HG02571 (cell line): Measurements from ENCODE around the gene RSPO1.
"Not testable (repeated sequence)": the region's sequence is repeated elsewhere in the genome, so short reads cannot be mapped to it uniquely, and the experiment has no call there.

Experiments
- ATAC-seq: cut with Tn5 transposase; IDR thresholded peaks from one replicate; pipeline ENCODE4 v1.9.1; 2021; ENCODE audit warnings: mild to moderate bottlenecking, moderate library complexity; ENCODE audit not compliant: unreplicated experiment

Gene RSPO1

GRCh38 chr1:37634244-37634991 is at the start of gene RSPO1:
Gene RSPO1, minus strand, starts transcription at chr1:37634892. Its CDS starts 5,231 bp downstream, at chr1:37629661.
- ATAC-seq: no peak

- not testable (repeated sequence) for ATAC-seq
Observed at GRCh38 chr1:37684182-37684581, 49.5 kb upstream of the RSPO1 start.

GRCh38 chr1:37682334-37682987 is 47.8 kb upstream of the RSPO1 start:
- ATAC-seq: no peak

GRCh38 chr1:37680933-37681332 is 46.2 kb upstream of the RSPO1 start:
- no peak for ATAC-seq

- no peak for ATAC-seq
Observed at GRCh38 chr1:37677808-37678207, 43.1 kb upstream of the RSPO1 start.

GRCh38 chr1:37677143-37677439 is 42.4 kb upstream of the RSPO1 start:
- ATAC-seq: no peak

- no peak for ATAC-seq
Observed at GRCh38 chr1:37676281-37677142, 41.8 kb upstream of the RSPO1 start.

- ATAC-seq: no peak
Observed at GRCh38 chr1:37673920-37674319, 39.2 kb upstream of the RSPO1 start.

GRCh38 chr1:37672136-37672870 is 37.6 kb upstream of the RSPO1 start:
- no peak for ATAC-seq

- no peak for ATAC-seq
Observed at GRCh38 chr1:37671261-37671660, 36.6 kb upstream of the RSPO1 start.

- no peak for ATAC-seq
Observed at GRCh38 chr1:37670133-37670532, 35.4 kb upstream of the RSPO1 start.

GRCh38 chr1:37667023-37667671 is 32.5 kb upstream of the RSPO1 start:
- ATAC-seq: no peak

GRCh38 chr1:37666241-37666867 is 31.7 kb upstream of the RSPO1 start:
- no peak for ATAC-seq

GRCh38 chr1:37663426-37664000 is 28.8 kb upstream of the RSPO1 start:
- no peak for ATAC-seq

- ATAC-seq: no peak
Observed at GRCh38 chr1:37662031-37662755, 27.5 kb upstream of the RSPO1 start.

GRCh38 chr1:37661401-37661800 is 26.7 kb upstream of the RSPO1 start:
- no peak for ATAC-seq

GRCh38 chr1:37660664-37661063 is 26.0 kb upstream of the RSPO1 start:
- ATAC-seq: no peak

- no peak for ATAC-seq
Observed at GRCh38 chr1:37658486-37658885, 23.8 kb upstream of the RSPO1 start.
